Measurements from ENCODE around the gene C17orf50. TPM values are rescaled to one million over a fixed set of nuclear protein-coding genes. Genes with fewer than 3 reads are reported as not detected.
"Not testable (repeated sequence)": the region's sequence is repeated elsewhere in the genome, so short reads cannot be mapped to it uniquely, and the experiment has no call there.

C17orf50 gene
- total RNA-seq, 1 donor from 2014 or later = not detected

DNA sequence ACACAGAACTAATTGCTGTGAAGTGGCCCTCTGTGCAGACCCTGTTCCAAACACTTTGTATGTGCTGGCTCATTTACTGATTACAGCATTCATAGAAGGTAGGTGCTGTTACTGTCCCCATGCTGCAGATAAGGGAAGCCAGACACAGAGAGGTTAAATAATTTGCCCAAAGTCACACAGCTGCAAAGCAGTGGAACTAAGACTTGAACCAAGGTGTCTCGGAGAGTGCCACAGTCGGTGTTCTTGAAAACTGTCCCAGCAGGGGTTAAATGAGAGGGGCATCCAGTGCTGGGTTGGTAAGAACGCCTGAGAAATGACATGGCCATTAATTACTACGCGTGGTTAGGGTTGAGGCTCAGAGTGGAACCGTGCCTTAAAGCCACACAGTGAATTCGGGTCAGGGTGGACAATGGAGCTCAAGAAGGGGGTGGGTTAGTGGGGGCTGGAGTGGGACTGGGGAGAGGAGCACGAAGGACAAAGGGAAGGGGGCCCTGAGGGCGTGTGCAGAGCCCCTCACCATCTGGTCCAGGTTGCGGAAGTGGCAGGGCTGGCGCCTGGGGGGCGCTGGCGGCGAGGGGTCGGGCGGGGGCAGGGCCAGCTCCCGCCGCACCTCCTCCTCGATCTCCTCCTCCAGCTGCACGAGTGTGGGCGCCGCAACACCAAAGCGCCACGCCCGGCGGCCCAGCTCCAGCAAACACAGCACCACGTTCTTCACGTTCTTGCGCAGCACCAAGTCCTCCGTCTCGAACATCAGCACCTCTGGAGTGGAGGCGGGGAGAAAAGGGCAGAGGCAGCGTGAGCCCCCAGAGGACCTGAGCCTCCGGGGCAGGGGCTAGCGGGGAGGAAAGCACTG lies 10.9 kb upstream of the C17orf50 start:
- peaks cover 36% of the 10 kb centered on the region for H3K27me3 ChIP-seq (ENCODE audit: low read depth)
- H3K27ac ChIP-seq = no peak overlapping the region
- H3K4me3 ChIP-seq = no peak overlapping the region
- intact Hi-C loops (cut with DNase I) = loop anchor here (10.0 kb wide), 1 partner anchor 135 kb away; no protein-coding TSS in a partner anchor
- ATAC-seq (no peak), DNase-seq (no peak)
- no peaks in the 10 kb centered on the region for H3K9me3 ChIP-seq
- H3K36me3 ChIP-seq = no peaks in the 10 kb centered on the region
- H3K4me1 ChIP-seq = peaks cover 6% of the 10 kb centered on the region
- TF ChIP-seq, protein P1, sequence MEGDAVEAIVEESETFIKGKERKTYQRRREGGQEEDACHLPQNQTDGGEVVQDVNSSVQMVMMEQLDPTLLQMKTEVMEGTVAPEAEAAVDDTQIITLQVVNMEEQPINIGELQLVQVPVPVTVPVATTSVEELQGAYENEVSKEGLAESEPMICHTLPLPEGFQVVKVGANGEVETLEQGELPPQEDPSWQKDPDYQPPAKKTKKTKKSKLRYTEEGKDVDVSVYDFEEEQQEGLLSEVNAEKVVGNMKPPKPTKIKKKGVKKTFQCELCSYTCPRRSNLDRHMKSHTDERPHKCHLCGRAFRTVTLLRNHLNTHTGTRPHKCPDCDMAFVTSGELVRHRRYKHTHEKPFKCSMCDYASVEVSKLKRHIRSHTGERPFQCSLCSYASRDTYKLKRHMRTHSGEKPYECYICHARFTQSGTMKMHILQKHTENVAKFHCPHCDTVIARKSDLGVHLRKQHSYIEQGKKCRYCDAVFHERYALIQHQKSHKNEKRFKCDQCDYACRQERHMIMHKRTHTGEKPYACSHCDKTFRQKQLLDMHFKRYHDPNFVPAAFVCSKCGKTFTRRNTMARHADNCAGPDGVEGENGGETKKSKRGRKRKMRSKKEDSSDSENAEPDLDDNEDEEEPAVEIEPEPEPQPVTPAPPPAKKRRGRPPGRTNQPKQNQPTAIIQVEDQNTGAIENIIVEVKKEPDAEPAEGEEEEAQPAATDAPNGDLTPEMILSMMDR (IDR thresholded peaks at IDR 0.05) = no peak

DNA sequence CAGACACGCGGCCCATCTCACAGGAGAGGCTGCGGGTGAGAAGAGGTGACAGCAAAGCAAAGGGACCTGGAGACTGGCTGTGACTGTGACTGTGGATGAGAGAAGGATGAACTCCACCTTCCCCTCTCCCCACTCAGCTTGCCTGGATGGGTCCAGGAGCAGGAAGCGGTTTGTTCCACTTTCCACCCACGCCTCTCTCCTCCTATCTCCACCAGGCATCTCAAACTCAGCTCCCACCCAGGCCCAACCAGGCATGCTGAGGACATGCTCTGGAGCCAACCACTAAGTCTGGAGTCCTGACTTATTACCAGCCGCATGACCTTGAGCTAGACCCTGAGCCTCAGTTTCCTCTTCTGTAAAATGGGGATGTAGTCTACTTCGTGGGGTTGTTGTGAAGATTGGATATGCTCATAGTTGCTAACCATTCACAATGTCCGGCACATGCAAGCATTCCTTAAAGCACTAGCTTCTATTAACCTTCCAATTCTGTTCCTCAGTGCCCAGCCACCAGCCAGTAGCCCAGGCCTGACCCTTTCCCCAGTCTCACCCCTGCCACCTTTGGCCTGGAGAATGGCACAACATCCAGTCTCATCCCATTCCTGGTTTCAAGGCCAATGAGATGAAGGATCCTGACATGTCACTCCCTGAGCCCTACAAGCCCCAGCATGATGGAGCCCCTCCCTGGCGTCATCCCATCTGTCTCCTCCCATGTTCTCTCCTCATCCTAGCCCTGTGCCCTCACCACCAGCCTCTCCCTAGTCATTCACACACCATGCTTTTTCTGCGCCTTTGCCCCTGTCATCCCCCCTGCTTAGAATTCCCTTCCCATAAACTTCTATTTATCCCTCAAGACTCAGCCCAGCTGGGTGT lies 9.9 kb upstream of the C17orf50 start:
- intact Hi-C loops (cut with DNase I) = no loop called here
- ATAC-seq (no peak), DNase-seq (no peak)
- Histone ChIP-seq H3K27me3 (ENCODE audit: low read depth) (peaks cover 36% of the 10 kb centered on the region), H3K36me3 (no peaks in the 10 kb centered on the region), H3K4me3 (no peak overlapping the region), H3K27ac (no peak overlapping the region), H3K4me1 (peaks cover 6% of the 10 kb centered on the region), H3K9me3 (no peaks in the 10 kb centered on the region)
- TF ChIP-seq, protein P1 (IDR thresholded peaks at IDR 0.05) = no peak

DNA sequence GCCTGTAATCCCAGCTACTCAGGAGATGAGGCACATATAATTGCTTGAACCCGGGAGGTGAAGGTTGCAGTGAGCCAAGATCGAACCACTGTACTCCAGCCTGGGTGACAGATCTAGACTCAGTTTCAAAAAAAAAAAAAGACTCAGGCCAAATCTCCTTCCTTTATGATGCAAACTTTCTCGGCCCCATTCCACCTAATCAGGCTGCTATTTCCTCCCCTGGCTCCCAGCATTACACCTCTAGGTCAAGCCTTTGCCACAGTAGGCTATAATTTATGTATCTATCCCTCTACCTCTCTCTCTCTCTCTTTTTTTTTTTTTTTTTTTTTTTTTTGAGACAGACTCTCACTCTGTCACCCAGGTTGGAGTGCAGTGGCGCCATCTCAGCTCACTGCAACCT lies 9.1 kb upstream of the C17orf50 start:
- H3K27ac ChIP-seq; H3K4me1 ChIP-seq; DNase-seq; intact Hi-C loops (cut with DNase I); H3K36me3 ChIP-seq; ATAC-seq; H3K9me3 ChIP-seq; H3K4me3 ChIP-seq: not testable (repeated sequence)
- H3K27me3 ChIP-seq (ENCODE audit: low read depth) = peaks cover 36% of the 10 kb centered on the region

DNA sequence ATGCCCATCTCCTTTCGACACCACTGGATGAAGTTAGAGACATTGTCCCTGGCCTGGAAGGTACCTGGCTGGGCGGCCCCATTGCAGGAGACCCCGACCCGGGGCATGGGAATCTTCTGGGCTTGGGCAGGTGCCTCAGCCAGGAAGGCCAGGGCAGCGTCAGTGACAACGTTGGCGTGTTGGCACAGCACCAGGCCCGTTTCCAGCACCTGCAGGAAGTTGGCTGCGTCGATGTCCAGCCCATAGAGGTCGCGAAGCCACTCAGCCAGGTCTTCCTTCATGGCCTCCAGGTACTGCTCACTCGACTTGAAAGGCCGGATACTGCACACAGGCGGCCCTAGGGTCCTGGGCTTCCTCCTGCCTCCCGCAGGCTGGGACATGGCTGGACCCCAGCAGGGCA lies 8.2 kb upstream of the C17orf50 start:
- Histone ChIP-seq H3K27me3 (ENCODE audit: low read depth) (peaks cover 33% of the 10 kb centered on the region), H3K4me3 (no peak overlapping the region), H3K36me3 (no peaks in the 10 kb centered on the region), H3K4me1 (peaks cover 6% of the 10 kb centered on the region), H3K27ac (no peak overlapping the region), H3K9me3 (no peaks in the 10 kb centered on the region)
- ATAC-seq = peak; percentile 3 to 10
- TF ChIP-seq, protein P1 (IDR thresholded peaks at IDR 0.05) = no peak
- intact Hi-C loops (cut with DNase I) = no loop called here
- no peak for DNase-seq

DNA sequence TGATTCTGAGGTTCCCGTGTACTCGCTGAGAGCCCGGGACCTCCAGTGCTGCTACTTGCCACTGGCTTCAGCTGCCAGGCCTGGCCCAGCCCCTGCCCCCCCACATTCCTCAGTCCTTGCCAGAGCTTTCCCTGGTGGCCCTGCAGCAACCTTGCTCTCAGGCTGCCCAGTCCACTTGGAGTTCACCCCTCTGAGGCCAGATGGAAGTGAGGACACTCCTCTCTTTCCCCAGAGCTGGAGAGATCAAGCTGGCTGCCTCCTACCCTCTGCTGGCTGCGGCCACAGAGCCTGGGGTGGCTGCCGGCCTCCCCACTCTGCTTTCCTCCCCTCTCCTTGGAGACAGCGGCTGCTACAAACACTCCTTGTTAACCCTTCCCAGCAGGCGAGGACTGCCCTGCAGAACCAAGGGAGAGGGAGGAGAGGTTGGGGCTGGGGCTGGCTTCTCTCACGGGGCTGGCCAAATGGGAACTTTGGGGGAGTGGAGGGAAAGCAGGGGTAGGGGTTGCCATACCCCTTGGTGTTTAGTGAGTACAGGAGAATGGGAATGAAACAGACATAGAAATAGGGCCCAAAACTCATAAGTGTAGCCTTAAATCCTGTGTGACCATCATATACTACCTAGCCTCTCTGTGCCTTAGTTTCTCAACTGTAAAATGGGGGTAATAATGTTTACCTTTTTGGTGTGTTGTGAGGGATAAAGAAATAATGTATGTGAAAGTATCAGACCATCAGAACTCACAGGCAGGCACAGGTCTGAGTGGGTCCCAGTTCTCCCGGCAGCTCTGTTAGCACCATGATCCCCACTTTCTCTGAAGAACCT lies 7.5 kb upstream of the C17orf50 start, which contains the start of gene GAS2L2:
TSS of gene GAS2L2 (minus strand) at position 295 of the 820 bp plus-strand sequence. CDS start 389 bp downstream, outside the sequence.
- H3K36me3 ChIP-seq = no peaks in the 10 kb centered on the region
- DNase-seq = no peak
- intact Hi-C loops (cut with DNase I) = no loop called here
- TF ChIP-seq, protein P1 (IDR thresholded peaks at IDR 0.05) = no peak
- H3K27me3 ChIP-seq (ENCODE audit: low read depth) = peaks cover 27% of the 10 kb centered on the region
- no peak within 1 kb of the TSS for H3K4me3 ChIP-seq
- H3K4me1 ChIP-seq = peaks cover 6% of the 10 kb centered on the region
- H3K9me3 ChIP-seq = no peaks in the 10 kb centered on the region
- no peak within 1 kb of the TSS for H3K27ac ChIP-seq
- ATAC-seq = peak; percentile 20 to 61

Measured in lower lobe of right lung (tissue), 2 donors.